ENCODE results near the gene PRKCE.

The PRKCE gene

GRCh38 chr2:45772038-45772437 lies 120.6 kb downstream of the PRKCE start:
- TF ChIP-seq CTCF (IDR thresholded peaks at IDR 0.05; ENCODE audit: low read depth, low read length): no peak
- no peak for DNase-seq (ENCODE audit: extremely low read depth, low read depth)

GRCh38 chr2:45773909-45774308 lies 122.4 kb downstream of the PRKCE start:
- TF ChIP-seq CTCF (IDR thresholded peaks at IDR 0.05; ENCODE audit: low read depth, low read length): no peak
- DNase-seq (ENCODE audit: extremely low read depth, low read depth): no peak

GRCh38 chr2:45774688-45775244 lies 123.3 kb downstream of the PRKCE start:
- TF ChIP-seq CTCF (IDR thresholded peaks at IDR 0.05; ENCODE audit: low read depth, low read length): no peak
- DNase-seq (ENCODE audit: extremely low read depth, low read depth): no peak

GRCh38 chr2:45776160-45776955 lies 124.9 kb downstream of the PRKCE start:
- TF ChIP-seq CTCF (IDR thresholded peaks at IDR 0.05; ENCODE audit: low read depth, low read length): no peak
- no peak for DNase-seq (ENCODE audit: extremely low read depth, low read depth)

GRCh38 chr2:45777996-45778719 lies 126.7 kb downstream of the PRKCE start:
- TF ChIP-seq CTCF (IDR thresholded peaks at IDR 0.05; ENCODE audit: low read depth, low read length): no peak
- no peak for DNase-seq (ENCODE audit: extremely low read depth, low read depth)

- no peak for DNase-seq (ENCODE audit: extremely low read depth, low read depth)
- TF ChIP-seq CTCF (IDR thresholded peaks at IDR 0.05; ENCODE audit: low read depth, low read length): peak; percentile 67
These were observed 127.3 kb downstream of the PRKCE start for GRCh38 chr2:45778720-45779171.

Data from AG09319 (cell line).